ENCODE data around the gene NOCT. TPM values are rescaled to one million over a fixed set of nuclear protein-coding genes. Genes with fewer than 3 reads are reported as not detected.
"Not testable (repeated sequence)": the region's sequence is repeated elsewhere in the genome, so short reads cannot be mapped to it uniquely, and the experiment has no call there.

NOCT gene
- total and polyA plus RNA-seq, 5 donors = 4.7 to 10.6 (median 9.6) TPM

DNA sequence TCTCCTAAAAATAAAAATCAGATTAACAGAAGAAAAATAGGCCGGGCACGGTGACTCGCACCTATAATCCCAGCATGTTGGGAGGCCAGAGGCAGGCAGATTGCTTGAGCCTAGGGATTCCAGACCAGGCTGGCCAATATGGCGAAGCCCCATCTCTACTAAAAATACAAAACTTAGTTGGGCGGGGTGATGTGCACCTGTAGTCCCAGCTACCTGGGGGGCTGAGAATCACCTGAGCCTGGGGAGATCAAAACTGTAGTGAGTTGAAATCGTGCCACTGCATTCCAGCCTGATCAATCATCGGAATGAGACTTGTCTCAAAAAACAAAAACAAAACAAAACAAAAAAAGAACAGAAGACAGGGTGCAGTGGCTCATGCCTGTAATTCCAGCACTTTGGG lies 32.8 kb upstream of the NOCT start:
- WGBS = 95% methylated on average over 7 of the region's 7 CpGs
- no peak for DNase-seq
- no peaks in the 10 kb centered on the region for H3K4me1 ChIP-seq (ENCODE audit: control insufficient read depth, insufficient read depth, low read length)
- H3K27me3 ChIP-seq (ENCODE audit: control insufficient read depth, insufficient read depth) = no peaks in the 10 kb centered on the region
- H3K4me3 ChIP-seq (ENCODE audit: low read length) = no peak overlapping the region
- ATAC-seq = peak in 1 of 2 donors; percentile 13
- no peaks in the 10 kb centered on the region for H3K9me3 ChIP-seq (ENCODE audit: control insufficient read depth, low read length)
- peak overlapping the region; percentile 3 for H3K27ac ChIP-seq (ENCODE audit: low read length)
- intact Hi-C loops (cut with DNase I) = no loop called here

DNA sequence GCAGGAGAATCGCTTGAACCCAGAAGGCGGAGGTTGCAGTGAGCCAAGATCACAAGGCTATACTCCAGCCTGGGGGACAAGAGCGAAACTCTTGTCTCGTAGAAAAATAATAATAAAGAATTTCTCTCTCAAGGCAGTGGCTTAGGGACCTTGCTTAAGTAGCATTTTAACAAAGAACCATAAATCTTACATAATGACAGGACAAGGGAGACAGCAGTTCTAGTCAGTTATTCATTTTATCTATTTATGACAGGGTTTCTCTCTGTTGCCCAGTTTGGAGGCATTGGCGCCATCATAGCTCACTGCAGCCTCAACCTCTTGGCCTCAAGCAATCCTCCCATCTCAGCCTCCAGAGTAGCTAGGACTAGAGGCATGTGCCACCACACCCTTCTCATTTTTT lies 31.9 kb upstream of the NOCT start:
- Histone ChIP-seq H3K9me3 (ENCODE audit: control insufficient read depth, low read length) (no peaks in the 10 kb centered on the region), H3K27ac (ENCODE audit: low read length) (no peak overlapping the region), H3K4me1 (ENCODE audit: control insufficient read depth, insufficient read depth, low read length) (no peaks in the 10 kb centered on the region), H3K4me3 (ENCODE audit: low read length) (no peak overlapping the region), H3K27me3 (ENCODE audit: control insufficient read depth, insufficient read depth) (no peaks in the 10 kb centered on the region)
- no peak for ATAC-seq
- intact Hi-C loops (cut with DNase I) = no loop called here
- WGBS = 96% methylated on average over 5 of the region's 5 CpGs
- DNase-seq = no peak

DNA sequence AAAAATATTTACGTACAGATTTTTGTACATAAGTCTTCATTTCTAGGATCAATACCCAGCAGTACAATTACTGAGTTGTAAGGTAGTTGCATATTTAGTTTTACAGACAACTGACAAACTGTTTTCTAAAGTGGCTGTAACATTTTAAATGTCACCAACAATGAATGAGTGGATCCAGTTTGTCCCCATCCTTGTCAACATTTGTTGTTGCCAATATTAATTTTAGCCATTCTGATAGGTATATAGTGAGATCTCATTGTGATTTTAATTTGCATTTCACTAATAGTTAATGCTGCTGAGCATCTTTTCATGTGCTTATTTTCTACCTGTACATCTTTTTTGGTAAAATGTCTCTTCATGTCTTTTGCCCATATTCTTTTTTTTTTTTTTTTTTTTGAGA lies 30.9 kb upstream of the NOCT start:
- Histone ChIP-seq H3K27me3 (ENCODE audit: control insufficient read depth, insufficient read depth) (no peaks in the 10 kb centered on the region), H3K4me3 (ENCODE audit: low read length) (no peak overlapping the region), H3K4me1 (ENCODE audit: control insufficient read depth, insufficient read depth, low read length) (no peaks in the 10 kb centered on the region), H3K9me3 (ENCODE audit: control insufficient read depth, low read length) (no peaks in the 10 kb centered on the region), H3K27ac (ENCODE audit: low read length) (no peak overlapping the region)
- 93% methylated on average over 1 of the region's 1 CpG for WGBS
- DNase-seq (no peak), ATAC-seq (no peak)
- intact Hi-C loops (cut with DNase I) = no loop called here

DNA sequence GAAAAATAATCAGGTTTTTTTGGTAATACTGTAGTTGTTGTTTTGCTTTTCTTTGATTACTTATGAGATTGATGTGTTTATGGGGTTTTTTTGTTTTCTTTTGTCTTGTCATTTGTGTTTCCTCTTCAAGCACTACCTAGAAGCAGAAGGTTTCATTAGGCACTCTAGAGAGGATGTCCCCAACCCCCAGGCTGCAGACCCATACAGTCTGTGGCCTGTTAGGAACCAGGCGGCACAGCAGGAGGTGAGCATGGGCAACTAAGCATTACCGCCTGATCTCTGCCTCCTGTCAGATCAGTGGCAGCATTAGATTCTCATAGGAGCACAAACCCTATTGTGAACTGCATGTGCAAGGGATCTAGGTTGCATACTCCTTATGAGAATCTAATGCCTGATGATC lies 22.9 kb upstream of the NOCT start:
- no peak for DNase-seq
- Histone ChIP-seq H3K4me1 (ENCODE audit: control insufficient read depth, insufficient read depth, low read length) (no peaks in the 10 kb centered on the region), H3K9me3 (ENCODE audit: control insufficient read depth, low read length) (no peaks in the 10 kb centered on the region), H3K27me3 (ENCODE audit: control insufficient read depth, insufficient read depth) (no peaks in the 10 kb centered on the region), H3K27ac (ENCODE audit: low read length) (no peak overlapping the region), H3K4me3 (ENCODE audit: low read length) (no peak overlapping the region)
- WGBS = 93% methylated on average over 2 of the region's 2 CpGs
- no peak for ATAC-seq
- intact Hi-C loops (cut with DNase I) = no loop called here

DNA sequence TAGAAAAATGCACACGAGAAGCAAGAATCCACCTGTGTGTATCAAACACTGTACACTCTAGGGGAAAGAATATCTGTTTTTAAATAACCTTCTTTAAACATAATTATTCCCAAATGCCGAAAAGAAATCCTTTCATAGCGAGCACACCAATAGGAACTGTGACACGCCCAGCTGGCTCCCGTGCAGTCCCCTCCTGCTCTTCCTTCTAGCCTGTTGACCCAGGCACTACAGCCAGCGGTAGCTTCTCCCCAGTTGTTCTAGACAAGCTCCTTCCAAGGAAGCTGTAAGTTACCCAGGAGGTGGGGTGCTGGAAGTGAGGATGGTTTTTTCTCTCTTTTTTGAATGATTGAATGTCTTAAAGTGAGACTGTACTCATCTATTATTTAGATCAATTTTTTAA lies 19.5 kb upstream of the NOCT start:
- Histone ChIP-seq H3K27ac (ENCODE audit: low read length) (no peak overlapping the region), H3K27me3 (ENCODE audit: control insufficient read depth, insufficient read depth) (no peaks in the 10 kb centered on the region), H3K9me3 (ENCODE audit: control insufficient read depth, low read length) (no peaks in the 10 kb centered on the region), H3K4me3 (ENCODE audit: low read length) (no peak overlapping the region), H3K4me1 (ENCODE audit: control insufficient read depth, insufficient read depth, low read length) (no peaks in the 10 kb centered on the region)
- ATAC-seq (no peak), DNase-seq (no peak)
- intact Hi-C loops (cut with DNase I) = no loop called here
- 74% methylated on average over 6 of the region's 6 CpGs for WGBS

DNA sequence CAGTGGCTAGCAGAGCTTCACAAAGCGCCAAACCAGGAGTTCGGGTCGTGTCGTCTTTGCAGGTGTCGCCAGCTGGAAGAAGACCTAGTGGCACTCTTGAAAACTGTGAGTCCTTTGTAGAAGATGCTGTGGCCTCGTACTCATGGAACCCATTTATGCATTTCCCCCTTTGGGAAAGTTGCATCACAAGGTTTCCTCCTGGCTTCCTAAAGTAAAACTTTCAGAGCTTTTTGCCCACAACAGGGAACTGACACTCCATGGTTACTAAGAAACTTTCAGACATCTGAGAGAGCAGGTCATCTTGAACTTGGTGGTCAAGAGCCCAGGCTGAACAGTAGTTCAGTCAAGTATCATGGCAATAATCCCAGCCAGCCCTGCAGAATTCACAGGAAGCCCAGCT lies 15.9 kb upstream of the NOCT start:
- H3K27me3 ChIP-seq (ENCODE audit: control insufficient read depth, insufficient read depth) = no peaks in the 10 kb centered on the region
- intact Hi-C loops (cut with DNase I) = no loop called here
- H3K4me1 ChIP-seq (ENCODE audit: control insufficient read depth, insufficient read depth, low read length) = no peaks in the 10 kb centered on the region
- WGBS = 91% methylated on average over 6 of the region's 6 CpGs
- H3K4me3 ChIP-seq (ENCODE audit: low read length) = no peak overlapping the region
- no peak for DNase-seq
- H3K27ac ChIP-seq (ENCODE audit: low read length) = no peak overlapping the region
- no peaks in the 10 kb centered on the region for H3K9me3 ChIP-seq (ENCODE audit: control insufficient read depth, low read length)
- ATAC-seq = no peak

DNA sequence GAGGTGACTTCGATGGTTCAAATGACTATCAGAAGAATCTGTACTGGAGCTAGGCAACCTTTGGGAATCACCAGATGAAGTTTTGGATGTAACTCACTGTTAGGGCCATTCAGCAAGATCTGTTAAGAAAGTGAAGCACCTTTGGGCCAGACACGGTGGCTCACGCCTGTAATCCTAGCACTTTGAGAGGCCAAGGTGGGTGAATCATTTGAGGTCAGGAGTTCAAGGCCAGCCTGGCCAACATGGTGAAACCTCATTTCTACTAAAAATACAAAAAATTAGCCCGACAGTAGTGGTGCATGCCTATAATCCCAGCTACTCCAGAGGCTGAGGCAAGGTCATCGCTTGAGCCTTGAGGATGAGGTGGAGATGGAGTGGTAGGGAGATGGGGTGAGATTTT lies 15.4 kb upstream of the NOCT start:
- not testable (repeated sequence) for ATAC-seq

DNA sequence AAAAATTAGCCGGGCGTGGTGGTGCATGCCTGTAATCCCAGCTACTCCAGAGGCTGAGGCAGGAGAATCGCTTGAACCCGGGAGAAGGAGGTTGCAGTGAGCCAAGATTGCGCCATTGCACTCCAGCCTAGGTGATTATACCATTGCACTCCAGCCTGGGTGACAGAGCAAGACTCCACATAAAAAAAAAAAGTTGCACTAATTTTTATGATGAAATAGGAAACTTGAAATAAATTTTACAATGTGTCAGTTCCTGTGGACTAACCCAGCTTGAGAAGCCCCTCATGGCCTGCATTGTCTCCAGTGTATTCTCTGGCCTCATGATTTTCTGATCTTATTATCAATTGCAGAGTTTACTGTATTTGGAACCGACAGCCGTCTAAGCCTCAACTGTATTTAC lies 14.2 kb upstream of the NOCT start:
- H3K4me3 ChIP-seq (ENCODE audit: low read length); H3K27me3 ChIP-seq (ENCODE audit: control insufficient read depth, insufficient read depth); H3K4me1 ChIP-seq (ENCODE audit: control insufficient read depth, insufficient read depth, low read length); H3K9me3 ChIP-seq (ENCODE audit: control insufficient read depth, low read length); ATAC-seq; H3K27ac ChIP-seq (ENCODE audit: low read length); DNase-seq; intact Hi-C loops (cut with DNase I): not testable (repeated sequence)
- WGBS = 89% methylated on average over 7 of the region's 7 CpGs

More for the DNA sequence above, 15.4 kb upstream of the NOCT start:
- intact Hi-C loops (cut with DNase I); H3K4me3 ChIP-seq (ENCODE audit: low read length); H3K27ac ChIP-seq (ENCODE audit: low read length); H3K4me1 ChIP-seq (ENCODE audit: control insufficient read depth, insufficient read depth, low read length); H3K27me3 ChIP-seq (ENCODE audit: control insufficient read depth, insufficient read depth); DNase-seq; H3K9me3 ChIP-seq (ENCODE audit: control insufficient read depth, low read length): not testable (repeated sequence)
- 96% methylated on average over 5 of the region's 5 CpGs for WGBS

DNA sequence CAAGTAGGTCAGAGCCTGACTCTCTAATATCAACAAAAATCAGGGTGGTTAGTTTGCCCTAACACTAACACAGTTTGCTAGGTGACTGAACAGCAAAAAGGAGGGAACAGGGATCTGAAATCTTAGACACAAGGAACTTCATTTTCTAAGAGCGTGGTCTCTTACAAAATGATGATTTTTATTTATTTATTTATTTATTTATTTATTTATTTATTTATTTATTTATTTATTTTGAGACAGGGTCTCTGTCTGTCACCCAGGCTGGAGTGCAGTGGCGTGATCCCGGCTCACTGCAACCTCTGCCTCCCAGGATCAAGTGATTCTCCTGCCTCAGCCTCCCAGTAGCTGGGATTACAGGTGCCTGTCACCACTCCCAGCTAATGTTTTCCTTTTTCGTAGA lies 11.9 kb upstream of the NOCT start:
- DNase-seq; H3K4me1 ChIP-seq (ENCODE audit: control insufficient read depth, insufficient read depth, low read length); H3K27ac ChIP-seq (ENCODE audit: low read length); intact Hi-C loops (cut with DNase I); ATAC-seq; H3K27me3 ChIP-seq (ENCODE audit: control insufficient read depth, insufficient read depth); H3K9me3 ChIP-seq (ENCODE audit: control insufficient read depth, low read length); H3K4me3 ChIP-seq (ENCODE audit: low read length): not testable (repeated sequence)
- WGBS = 86% methylated on average over 4 of the region's 4 CpGs

DNA sequence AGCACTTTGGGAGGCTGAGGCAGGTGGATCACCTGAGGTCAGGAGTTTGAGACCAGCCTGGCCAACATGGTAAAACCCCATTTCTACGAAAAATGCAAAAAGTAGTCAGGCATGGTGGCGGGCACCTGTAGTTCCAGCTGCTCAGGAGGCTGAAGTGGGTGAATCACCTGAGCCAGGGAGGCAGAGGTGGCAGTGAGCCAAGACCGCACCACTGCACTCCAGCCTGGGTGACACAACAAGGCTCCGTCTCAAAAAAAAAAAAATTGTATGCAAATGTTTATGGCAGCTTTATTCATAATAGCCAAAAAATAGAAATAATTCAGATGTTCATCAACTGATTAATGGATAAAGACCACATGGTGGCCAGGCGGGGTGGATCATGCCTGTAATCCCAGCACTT lies 9.8 kb upstream of the NOCT start:
- H3K4me1 ChIP-seq (ENCODE audit: control insufficient read depth, insufficient read depth, low read length) = no peaks in the 10 kb centered on the region
- ATAC-seq = no peak
- no peaks in the 10 kb centered on the region for H3K27me3 ChIP-seq (ENCODE audit: control insufficient read depth, insufficient read depth)
- H3K4me3 ChIP-seq (ENCODE audit: low read length) = no peak overlapping the region
- DNase-seq = no peak
- H3K27ac ChIP-seq (ENCODE audit: low read length) = no peak overlapping the region
- intact Hi-C loops (cut with DNase I) = no loop called here
- H3K9me3 ChIP-seq (ENCODE audit: control insufficient read depth, low read length) = no peaks in the 10 kb centered on the region
- 97% methylated on average over 5 of the region's 5 CpGs for WGBS

DNA sequence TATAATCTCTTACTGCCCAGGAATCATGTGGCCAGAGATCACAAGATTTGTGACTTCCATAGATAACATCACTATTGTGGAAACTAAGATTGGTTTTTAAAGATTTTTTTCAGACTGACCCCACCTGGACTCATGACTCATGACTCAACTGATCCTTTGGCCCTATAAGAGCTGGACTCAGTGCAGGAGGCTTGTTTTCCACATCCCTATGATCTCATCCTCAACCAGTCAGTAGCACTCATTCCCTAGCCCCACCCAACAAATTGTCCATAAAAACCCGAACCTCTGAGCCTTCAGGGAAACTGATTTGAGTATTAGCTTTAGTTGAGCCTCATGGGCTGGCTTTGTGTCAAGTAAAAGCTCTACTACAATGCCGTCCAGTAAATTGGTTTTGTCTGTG lies 7.9 kb upstream of the NOCT start:
- WGBS = 97% methylated on average over 2 of the region's 2 CpGs

DNA sequence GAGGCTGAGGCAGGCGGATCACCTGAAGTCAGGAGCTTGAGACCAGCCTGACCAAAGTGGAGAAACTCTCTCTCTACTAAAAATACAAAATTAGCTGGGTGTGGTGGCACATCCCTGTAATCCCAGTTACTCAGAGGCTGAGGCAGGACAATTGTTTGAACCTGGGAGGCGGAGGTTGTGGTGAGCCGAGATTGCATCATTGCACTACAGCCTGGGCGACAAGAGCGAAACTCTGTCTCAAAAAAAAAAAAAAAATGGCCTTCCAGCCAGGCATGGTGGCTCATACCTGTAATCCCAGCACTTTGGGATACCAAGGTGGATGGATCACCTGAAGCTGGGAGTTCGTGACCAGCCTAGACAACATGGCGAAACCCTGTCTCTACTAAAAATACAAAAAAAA lies 7.3 kb upstream of the NOCT start:
- H3K27ac ChIP-seq (ENCODE audit: low read length); DNase-seq; H3K27me3 ChIP-seq (ENCODE audit: control insufficient read depth, insufficient read depth); H3K4me3 ChIP-seq (ENCODE audit: low read length); H3K9me3 ChIP-seq (ENCODE audit: control insufficient read depth, low read length); ATAC-seq; H3K4me1 ChIP-seq (ENCODE audit: control insufficient read depth, insufficient read depth, low read length); intact Hi-C loops (cut with DNase I): not testable (repeated sequence)
- WGBS = 97% methylated on average over 7 of the region's 7 CpGs

More for the DNA sequence above, 7.9 kb upstream of the NOCT start:
- DNase-seq = no peak
- no peak for ATAC-seq
- H3K27me3 ChIP-seq (ENCODE audit: control insufficient read depth, insufficient read depth) = no peaks in the 10 kb centered on the region
- H3K9me3 ChIP-seq (ENCODE audit: control insufficient read depth, low read length) = no peaks in the 10 kb centered on the region
- no peak overlapping the region for H3K27ac ChIP-seq (ENCODE audit: low read length)
- H3K4me3 ChIP-seq (ENCODE audit: low read length) = no peak overlapping the region
- no peaks in the 10 kb centered on the region for H3K4me1 ChIP-seq (ENCODE audit: control insufficient read depth, insufficient read depth, low read length)
- intact Hi-C loops (cut with DNase I) = no loop called here
